SIG-M5 treated with dmso at 0.1 percent for 504 hours (cell line): ENCODE data around the gene ADGRD2.

Experiments used
- DNase-seq: peaks from one replicate; lab custom pipeline; 2025; ENCODE audit not compliant: unreplicated experiment; lab: John Stamatoyannopoulos, UW

The ADGRD2 gene

DNA sequence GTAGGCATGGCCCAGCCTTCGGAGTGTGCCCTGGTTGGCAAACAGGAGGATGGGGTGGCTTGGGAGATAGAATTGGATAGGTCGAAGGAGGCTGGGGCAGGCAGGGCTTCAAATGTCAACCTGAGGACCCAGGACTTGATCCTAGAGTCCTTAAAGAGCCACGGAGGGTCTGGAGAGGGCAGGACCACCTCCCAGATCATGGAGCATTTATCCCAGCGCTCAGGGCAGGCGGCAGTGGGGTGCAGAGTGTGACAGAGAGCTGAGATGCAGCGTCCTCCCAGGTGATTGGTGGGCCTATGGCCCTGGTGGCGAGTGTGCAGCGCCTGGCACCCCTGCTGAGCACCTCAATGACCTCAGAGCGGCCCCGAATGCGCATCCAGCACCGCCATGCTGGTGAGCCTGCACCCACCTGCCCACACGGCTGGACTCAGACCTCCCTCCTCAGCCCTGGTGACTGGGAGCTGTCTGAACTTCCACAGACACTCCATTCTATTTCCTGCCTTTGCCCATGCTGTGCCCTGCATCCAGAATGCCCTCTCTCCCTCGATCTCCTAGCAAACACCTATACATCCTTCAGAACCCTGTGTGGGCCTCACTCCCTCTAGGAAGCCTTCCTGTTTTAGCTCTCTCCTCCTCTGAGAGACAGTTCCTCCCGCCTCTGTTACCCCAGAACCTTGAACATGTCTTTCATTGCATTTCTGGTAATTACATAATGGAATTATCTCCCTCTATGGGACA lies 6.3 kb downstream of the ADGRD2 start:
- no peak for DNase-seq

DNA sequence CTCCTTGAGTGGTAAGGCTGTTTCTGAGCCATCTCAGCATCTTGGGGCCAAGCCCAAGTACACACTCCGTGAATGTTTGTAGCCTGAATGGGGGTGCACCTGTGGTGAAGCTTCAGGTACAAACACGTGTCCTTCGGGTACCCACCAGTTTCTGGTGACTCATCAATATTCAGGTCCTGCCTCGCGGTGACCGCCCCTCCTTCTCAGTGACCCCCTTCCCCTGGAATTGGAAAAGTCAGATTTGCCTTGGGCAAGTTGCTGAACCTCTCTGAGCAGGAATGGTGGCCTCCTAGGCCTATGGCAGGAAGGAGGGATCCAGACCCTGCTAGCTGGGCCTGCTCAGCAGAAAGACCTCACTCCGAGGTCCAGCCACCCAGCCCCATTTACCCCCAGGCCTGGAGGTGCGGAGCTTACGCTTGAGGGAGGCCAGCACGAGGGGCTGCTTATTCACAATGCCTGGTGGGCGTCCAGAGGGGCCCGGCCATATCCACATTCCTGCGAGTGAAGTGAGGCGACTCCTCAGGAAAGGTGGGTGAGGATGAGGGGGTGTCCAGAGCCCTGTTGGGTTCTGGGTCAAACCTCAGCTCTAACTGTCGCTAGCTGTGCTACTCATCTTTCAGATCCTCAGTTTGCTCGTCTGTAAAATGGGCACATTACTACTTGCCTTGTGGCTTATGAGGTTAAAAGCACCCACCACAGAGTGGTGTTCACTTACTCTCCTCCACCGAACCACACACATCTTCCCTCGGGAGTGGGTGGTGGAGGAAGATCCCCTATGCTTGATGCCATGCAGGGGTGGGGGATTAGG lies 7.0 kb downstream of the ADGRD2 start:
- no peak for DNase-seq

DNA sequence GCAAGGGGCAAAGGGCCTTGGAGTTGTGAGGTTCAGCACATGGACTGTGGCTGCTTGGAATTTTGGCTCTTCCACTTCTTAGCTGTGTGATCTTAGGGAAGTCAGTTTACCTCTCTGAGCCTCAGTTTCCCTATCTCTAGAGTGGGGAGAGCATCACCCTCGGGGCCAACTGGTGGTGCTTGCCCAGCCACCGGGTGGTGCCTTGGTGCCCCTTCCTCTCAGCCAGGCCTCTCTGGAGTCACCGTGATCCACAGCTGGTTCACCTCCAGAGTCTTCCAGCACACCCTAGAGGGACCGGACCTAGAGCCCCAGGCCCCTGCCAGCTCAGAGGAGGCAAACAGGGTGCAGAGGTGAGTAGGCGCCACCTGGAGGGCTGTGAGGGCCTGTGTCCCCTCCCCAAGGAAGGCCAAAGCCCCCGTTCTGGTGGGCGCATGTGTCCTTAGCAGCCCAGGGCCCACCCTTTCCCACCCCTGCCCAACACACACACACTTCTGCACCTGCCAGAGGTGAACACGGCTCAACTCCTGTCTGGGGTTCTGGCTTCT lies 7.7 kb downstream of the ADGRD2 start:
- no peak for DNase-seq

DNA sequence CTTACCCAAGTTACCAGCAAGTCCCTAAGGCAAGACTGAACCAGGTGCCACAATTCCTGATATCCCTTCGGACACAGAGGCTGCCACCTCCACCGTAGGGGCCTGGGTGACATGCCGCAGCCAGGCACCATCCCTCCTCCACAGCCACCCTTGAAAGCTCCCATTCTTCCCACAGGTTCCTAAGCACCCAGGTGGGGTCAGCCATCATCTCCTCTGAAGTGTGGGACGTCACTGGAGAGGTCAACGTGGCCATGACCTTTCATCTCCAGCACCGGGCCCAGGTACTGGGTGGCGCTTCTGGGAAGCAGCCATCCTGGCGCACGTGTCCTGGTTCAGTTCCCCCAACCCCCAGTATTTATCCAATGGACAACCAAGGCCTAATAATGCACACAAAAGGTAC lies 8.2 kb downstream of the ADGRD2 start:
- no peak for DNase-seq

DNA sequence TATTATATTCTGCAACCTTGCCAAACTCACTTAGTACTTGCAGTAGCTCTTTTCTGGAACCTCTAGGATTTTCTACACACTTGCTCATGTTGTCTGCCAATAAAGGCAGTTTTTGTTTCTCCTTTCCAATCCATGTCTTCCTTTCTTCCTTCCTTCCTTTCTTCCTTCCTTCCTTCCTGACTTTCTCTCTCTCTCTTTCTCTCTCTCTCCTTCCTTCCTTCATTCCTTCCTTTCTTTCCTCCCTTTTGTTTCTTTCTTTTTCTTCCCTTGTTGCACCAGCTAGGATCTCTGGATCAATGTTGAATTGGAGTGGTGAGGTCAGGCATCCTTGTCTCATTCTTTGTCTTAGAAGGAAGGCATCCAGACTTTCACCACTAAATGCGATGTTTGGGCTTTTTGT lies 12.5 kb downstream of the ADGRD2 start:
- no peak for DNase-seq

DNA sequence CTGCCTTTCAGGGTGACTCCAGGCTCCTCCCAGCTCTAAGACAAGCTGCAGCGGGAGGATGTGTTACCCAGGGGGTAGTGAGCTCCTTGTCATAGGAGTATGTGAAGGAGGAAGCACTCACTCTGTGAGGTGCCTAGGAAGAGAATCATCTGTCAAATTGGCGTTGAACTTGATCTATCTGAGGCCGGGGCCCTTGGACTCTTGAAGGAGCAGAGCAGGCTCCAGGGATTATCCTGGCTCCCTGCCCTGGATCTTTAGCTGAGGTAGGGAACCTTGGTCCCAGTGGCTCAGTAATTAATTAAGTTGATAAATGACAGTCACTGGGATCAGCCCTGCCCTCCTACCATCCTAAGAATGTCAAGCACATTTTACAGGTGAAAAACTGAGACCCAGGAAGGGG lies 15.5 kb downstream of the ADGRD2 start:
- DNase-seq: no peak

DNA sequence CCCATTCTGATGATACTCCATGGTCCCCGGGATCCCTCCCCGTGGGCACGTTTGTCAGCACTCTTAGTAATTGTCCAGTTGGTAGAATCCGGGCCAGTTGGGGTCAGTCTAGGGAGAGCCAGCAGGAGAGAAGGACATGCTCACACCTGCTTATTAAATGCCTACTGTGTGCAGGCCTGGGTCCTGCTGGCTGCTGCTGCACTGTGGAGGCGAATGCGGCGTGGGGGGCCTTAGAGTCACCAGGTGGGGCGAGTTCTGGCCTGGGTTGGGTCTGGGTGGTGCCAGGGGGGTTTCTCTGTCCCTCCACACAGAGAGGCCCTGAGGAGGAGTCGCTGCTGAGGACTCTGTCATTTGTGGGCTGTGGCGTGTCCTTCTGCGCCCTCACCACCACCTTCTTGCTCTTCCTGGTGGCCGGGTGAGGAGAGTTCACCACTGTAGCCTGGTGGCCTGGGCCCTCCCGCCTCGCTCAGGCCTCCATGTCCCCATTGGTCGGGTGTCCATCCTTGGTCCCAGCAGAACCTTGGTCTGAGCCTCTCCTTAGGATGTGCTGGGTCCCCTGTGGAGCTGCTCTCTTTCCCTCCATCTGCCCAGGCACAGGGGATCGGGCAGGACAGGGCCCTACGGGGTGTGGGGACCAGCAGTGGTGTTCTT lies 17.3 kb downstream of the ADGRD2 start:
- no peak for DNase-seq

DNA sequence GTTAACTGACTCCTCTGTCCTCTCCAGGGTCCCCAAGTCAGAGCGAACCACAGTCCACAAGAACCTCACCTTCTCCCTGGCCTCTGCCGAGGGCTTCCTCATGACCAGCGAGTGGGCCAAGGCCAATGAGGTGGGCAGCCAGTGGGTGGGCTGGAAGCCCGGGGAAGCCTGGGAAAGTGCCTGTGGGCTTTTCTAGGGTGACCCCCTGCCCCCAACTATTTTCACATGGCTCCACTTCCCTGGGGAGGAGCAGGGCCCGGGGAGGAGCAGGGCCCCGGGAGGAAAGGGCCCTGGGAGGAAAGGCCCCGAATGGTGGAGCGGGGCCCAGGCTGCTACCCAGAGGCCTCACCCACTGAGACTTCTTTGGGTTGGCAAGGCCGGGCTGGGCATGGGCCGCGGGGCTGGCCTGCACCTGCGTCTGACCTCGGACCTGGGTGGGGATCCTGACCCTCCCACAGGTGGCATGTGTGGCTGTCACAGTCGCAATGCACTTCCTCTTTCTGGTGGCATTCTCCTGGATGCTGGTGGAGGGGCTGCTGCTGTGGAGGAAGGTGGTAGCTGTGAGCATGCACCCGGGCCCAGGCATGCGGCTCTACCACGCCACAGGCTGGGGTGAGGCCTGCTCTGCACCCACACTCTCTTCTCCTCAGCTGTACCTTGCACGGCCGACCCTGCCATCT lies 17.9 kb downstream of the ADGRD2 start:
- DNase-seq: no peak

DNA sequence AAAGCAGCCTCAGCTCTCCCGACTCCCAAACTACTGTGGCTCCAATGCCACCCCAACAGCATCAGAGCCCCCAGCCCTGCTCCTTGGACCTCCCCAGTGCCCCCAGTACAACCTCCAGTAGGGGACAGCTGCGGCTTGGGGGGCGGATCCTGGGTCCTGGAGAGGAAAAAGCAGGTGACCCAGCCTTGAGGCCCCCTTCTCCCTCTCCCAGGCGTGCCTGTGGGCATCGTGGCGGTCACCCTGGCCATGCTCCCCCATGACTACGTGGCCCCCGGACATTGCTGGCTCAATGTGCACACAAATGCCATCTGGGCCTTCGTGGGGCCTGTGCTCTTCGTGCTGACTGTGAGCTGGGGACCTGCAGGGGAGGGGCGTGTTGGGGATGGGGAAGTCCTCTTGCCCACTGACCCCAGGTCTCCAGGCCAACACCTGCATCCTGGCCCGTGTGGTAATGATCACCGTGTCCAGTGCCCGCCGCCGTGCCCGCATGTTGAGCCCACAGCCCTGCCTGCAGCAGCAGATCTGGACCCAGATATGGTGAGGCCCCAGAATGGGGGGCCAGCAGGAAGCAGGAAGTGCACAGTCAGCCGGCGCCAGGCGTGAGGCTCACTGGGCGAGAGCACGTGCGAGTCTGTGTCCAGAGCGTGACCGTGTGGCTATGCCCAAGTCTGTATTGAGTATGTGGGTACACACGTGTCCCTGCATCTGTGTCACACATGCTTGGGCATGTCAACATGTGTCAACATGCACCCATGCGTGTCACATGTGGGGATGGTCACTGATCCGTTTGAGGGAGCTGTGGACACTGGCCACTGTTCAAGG lies 19.0 kb downstream of the ADGRD2 start:
- no peak for DNase-seq

DNA sequence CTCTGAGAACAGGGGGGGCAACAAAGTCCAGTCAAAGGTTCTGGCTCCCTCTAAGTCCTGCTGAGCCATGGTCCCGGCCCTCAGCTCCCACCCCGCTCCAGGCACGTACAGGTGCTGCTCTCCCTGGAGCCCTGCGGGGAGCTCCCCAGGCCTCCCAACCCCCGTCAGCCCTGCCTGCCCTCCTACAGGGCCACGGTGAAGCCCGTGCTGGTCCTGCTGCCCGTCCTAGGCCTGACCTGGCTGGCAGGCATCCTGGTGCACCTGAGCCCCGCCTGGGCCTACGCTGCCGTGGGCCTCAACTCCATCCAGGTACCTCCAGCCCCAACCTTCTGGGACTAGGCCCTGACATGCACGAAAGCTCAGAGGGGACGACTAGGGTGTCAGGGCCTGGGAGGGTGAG lies 20.1 kb downstream of the ADGRD2 start:
- no peak for DNase-seq

DNA sequence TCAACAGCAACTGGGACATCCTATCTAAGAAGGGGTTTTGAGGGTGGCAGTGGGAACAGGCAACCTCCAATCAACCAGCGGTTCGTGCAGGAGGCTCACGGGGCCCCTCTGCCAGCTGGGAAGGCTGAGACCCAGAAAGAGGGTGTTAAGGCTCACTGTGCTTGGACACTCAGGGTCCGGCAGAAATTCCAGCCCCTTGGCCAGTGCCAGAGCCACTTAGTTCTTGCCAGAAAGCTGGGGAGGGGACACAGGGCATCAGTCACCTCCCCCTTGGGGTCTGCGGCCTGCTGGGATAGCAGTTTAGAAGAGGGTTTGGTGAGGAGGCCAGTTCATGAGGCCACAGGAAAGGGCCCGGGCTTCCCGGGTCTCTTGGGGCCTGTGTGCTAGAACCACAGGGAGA lies 20.5 kb downstream of the ADGRD2 start:
- no peak for DNase-seq

DNA sequence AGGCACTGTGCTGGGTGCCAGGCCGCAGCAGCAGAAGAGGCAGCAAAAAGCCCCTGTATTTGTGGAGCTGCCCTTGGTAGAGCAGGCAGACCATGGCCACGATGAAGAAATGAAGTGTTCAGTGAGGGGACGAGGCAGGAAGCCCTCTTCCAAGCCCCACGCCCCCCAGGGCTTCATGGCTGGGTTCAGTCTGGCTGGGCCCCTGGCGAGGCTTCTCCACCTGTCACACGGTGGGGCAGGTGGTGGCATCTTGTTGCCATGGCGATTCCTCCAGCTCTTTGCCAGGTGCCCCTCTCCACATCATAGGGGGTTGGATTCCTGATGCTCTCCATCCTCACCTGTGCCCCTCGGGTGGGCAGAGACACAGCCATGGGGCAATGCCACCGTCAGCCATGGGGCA lies 21.5 kb downstream of the ADGRD2 start:
- DNase-seq: no peak

DNA sequence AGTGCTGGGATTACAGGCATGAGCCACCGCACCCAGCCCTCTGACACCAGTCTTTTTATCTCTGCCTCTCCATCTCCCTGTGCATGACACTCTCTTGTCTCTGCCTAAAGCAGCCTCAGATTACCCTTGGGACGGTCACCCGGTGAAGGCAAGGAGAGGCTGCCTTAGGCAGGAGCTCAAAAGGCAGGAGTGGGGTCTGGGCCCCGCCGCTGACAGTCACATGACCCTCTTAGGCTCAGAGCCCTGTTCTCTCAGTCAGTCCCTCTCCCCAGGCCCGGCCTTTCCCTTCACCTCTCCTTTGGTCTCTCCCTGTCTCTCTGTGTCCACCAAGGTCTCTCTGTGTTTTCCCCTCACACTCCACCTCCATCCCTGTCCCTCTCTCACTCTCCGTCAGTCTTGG lies 22.5 kb downstream of the ADGRD2 start:
- DNase-seq: no peak

DNA sequence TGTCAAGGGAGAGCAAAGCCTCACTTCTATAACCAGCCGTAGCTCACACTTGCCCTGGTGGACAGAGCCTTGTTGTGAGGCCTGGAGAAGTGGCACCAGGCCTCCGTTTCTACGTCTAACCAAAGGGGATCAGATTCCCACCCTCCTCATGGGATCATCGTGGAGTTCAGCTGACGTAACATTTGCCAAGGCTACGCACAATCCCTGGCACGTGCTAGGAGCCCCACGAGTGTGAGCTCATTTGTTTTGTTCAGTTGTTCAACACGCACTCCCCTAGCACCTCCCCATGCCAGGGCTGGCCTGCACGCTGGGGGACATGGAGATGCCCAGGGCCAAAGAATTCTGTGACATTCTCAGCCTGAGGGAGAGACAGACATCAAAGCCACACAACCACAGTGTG lies 23.1 kb downstream of the ADGRD2 start:
- no peak for DNase-seq

DNA sequence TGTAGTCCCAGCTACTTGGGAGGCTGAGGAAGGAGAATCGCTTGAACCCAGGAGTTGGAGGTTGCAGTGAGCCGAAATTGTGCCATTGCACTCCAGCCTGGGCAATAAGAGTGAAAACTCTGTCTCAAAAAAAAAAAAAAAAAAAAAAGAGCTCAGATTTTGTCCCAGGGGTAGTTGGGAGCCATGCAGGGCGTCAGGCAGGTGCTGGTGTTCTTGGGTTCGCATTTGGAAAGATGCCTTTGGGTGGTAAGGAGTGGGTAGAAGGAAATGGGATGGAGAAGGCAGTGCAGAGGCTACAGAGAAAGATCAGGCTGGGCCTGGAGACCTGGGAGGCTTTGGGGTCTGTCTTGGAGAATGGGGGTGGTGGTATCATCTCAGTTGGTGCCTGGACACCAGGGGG lies 23.9 kb downstream of the ADGRD2 start:
- no peak for DNase-seq

DNA sequence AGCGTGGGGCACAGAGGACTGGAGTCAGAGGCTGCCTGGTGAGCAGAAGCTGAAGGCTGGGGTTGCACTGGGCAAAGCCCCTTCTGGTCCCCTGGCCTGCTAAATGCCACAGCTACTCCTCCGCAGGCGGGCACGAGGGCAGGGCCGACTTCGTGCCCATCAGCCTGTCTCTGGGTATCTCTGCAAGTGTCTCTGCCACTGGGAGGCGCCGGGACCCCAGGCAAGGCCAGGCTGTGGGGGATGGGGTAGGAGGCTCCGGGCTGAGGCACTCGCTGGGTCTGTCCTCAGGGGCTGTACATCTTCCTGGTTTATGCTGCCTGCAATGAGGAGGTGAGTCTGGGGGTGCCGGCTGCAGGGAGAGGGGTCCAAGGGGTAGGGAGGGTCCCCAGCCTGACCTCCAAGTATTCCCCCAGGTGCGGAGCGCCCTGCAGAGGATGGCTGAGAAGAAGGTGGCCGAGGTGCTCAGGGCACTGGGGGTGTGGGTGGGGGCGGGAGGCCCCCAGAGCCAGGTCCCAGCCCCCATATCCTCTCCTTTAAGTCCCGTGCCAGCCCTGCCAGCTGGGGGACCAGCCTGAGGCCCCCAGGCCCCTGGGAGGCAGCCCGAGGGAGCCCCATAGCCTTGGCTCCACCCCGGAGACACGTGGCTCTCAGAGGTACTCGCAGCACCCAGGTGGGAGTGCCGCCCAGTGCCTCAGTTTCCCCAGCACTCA lies 25.1 kb downstream of the ADGRD2 start:
- no peak for DNase-seq

DNA sequence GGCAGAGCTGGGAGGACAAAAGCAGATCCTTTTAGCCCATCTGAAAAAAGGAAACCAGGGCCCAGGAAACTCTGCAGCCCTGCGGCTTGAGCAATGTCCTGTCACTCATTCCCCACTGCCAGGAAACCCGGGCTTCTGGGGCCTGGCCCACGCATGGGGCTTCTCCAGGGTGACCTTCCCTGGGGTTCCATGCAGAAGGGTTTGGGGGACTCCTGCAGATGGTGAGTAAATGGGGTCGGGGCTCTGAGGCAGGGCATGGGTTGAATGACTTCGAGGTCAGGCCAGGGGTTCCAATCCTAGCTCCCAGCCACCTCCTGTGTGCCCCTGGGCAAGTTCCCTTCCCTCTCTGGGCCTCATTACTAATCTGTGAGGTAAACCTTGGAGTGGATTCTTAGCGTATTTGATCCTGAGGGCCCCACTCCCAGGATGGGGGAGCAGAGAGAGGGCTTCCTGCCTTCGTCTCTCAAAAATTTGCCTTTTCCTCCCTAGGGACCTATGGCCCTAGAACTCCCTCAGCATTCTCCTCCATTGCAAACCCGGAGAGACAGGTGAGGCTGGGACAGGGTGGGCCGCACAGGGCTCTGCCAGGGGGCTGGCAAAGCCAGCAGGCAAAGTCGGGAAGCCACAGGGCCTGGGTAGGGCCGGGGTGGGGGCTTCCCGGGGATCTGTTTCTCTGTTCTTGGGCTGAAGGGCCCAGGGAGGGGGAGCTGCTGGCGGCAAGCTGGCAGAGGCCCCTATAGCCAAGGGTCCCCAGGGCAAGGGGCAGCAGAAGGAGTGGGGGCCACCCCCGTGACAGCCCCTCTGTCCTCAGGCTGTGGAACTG lies 25.8 kb downstream of the ADGRD2 start:
- peak; percentile 22 for DNase-seq

DNA sequence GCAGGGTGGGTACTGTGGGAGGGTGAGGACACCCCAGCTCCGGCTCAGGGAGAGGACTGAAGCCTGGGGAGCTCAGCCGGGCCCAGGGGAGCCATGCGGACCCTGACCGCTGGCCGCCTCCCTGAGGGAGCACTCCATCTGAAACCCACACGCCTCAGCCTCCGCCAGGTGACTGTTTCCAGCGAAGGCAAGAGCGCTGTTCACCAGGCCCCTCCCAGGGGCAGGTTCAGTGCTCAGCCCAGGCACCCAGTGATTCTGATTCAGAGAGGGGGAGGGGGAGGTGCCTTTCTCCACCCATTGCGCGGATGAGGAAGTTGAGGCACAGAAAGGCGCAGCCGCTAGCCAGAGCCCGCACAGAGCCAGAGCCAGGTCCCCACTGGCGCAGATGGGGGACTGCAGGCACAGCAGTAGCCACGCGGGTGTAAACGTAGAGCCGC lies 27.0 kb downstream of the ADGRD2 start:
- DNase-seq: no peak
